GM12872 (cell line): Measurements from ENCODE around the gene BBS12.

Experiments used
- TF ChIP-seq, protein P1 (sequence below): IDR thresholded peaks from 3 replicates; pipeline ENCODE4 v1.5.1; 2011; ENCODE audit warnings: low read depth, mild to moderate bottlenecking, low read length, moderate library complexity; ENCODE audit not compliant: insufficient read depth

BBS12 gene

DNA sequence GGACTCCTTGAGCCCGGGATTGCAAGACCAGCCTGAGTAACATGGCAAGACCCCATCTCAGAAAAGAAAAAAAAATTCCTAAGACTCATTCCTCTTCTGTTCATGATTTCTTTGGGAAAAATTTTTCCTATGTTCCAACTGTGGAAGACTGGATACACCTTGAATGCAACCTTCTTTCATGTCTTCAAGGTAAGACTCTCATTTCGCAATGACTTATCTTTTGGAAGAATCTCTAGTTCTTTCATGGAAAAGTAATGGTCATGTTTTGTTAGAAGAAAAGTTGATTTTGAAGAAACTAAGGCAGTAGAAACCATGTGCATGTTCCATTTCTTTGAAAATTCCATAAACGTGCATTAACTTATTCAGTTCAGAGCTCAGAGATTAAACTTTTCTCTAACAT is 26.0 kb upstream of the BBS12 start:
- TF ChIP-seq, protein P1, sequence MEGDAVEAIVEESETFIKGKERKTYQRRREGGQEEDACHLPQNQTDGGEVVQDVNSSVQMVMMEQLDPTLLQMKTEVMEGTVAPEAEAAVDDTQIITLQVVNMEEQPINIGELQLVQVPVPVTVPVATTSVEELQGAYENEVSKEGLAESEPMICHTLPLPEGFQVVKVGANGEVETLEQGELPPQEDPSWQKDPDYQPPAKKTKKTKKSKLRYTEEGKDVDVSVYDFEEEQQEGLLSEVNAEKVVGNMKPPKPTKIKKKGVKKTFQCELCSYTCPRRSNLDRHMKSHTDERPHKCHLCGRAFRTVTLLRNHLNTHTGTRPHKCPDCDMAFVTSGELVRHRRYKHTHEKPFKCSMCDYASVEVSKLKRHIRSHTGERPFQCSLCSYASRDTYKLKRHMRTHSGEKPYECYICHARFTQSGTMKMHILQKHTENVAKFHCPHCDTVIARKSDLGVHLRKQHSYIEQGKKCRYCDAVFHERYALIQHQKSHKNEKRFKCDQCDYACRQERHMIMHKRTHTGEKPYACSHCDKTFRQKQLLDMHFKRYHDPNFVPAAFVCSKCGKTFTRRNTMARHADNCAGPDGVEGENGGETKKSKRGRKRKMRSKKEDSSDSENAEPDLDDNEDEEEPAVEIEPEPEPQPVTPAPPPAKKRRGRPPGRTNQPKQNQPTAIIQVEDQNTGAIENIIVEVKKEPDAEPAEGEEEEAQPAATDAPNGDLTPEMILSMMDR: no peak

DNA sequence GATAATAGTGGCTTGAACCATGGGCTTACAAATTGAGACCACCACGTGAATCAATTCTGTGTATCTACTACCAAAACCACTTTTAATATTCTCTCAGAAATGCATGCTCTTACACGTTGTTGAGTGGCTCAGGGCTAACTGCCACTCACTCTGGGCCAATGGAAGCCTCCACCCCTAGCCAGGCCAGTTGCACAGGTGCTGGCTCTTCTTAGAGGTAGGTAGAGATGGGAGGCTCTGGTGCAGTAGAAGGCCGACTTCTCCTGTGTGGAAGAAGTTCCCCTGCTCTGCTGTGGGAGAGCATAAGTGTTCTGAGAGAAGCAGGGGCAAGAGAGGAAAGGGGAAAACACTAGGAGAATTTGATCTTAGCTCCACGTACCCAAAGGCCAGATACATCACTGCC is 25.0 kb upstream of the BBS12 start:
- TF ChIP-seq, protein P1: no peak

DNA sequence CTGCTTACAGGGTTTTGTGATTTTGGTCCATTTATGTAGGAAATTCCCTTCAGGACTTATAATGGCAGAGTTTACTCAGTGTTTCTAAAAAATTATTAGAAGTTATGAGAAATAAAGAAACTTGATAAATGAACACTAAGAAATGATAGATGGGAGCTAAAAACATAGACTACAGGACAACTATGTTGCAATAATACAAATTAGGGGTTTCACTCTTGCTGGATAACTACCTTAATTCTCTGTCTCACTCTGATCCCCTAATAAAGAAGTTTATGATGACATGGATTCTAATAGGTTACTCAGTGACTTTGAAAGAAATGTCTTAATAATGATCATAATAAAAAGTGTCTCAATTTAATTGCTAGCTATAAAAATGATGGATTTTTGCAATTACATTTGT is 23.3 kb upstream of the BBS12 start:
- TF ChIP-seq, protein P1: no peak

- TF ChIP-seq, protein P1: no peak
Measured at GRCh38 chr4:122710434-122711308, 21.8 kb upstream of the BBS12 start.

DNA sequence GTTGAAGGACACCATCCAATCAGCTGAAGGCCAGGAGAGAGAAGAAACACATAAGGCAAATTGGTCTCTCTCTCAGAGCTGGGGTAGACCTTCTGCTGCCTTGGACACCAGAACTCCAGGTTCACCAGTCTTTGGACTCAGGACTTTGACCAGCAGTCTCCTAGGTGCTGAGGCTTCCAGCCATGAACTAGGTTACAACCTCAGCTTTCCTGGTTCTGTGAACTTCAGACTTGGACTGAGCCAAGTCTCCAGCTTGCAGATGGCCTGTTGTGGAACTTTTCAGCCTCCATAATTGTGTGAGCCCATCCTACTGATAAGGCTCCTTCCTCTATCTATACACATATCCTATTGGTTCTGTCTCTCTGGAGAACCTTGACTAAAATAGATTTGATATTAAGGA is 20.6 kb upstream of the BBS12 start:
- TF ChIP-seq, protein P1: no peak

- TF ChIP-seq, protein P1: no peak
Measured at GRCh38 chr4:122712782-122713181, 19.7 kb upstream of the BBS12 start.

DNA sequence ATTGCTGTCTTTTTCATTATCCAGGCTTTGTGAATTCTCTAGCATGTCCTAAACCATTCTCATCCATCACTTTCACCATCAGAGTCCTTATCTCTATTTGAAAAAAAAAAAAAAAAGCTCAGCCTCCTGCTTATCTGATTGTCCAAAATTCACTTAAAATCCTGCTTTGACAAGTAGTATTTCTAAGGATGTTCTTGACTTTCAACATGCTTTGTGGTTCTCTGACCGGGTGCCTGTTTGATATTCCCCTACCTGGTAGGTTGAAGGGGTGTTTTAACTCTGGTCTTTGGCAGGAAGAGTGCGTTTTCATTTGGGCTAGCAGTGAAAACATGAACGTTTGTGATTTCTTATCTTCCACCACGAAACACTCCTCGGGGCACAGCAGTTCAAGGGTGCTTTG is 17.3 kb upstream of the BBS12 start:
- TF ChIP-seq, protein P1: no peak
